ENCODE results near the gene SPDYA. TPM values are rescaled to one million over a fixed set of nuclear protein-coding genes. Genes with fewer than 3 reads are reported as not detected.

Gene SPDYA
- total and polyA plus RNA-seq, 2 donors from 2014 or later: 1.6 TPM; not detected in 1

GRCh38 chr2:28833740-28834470, 23.3 kb downstream of the SPDYA start:
- DNase-seq: no peak
- Histone ChIP-seq H3K4me3 (ENCODE audit: low read length in 3 of 3) (no peak overlapping the region), H3K4me1 (ENCODE audit: control insufficient read depth in 2 of 3, insufficient read depth in 2 of 3, low read depth in 1 of 3, low read length in 3 of 3) (no peaks in the 10 kb centered on the region), H3K36me3 (ENCODE audit: control insufficient read depth in 2 of 3, insufficient read depth in 3 of 3, low read length in 3 of 3) (no peaks in the 10 kb centered on the region), H3K9me3 (ENCODE audit: control insufficient read depth in 2 of 3, insufficient read depth in 1 of 3, low read length in 3 of 3) (no peaks in the 10 kb centered on the region), H3K9ac (ENCODE audit: low read length in 3 of 3) (no peak overlapping the region), H3K27ac (ENCODE audit: low read depth in 2 of 2, low read length in 2 of 2) (no peak overlapping the region), H3K27me3 (ENCODE audit: control insufficient read depth, insufficient read depth, low read length) (no peaks in the 10 kb centered on the region)
- peak; percentile 6 for FAIRE-seq
- intact Hi-C loops (cut with DNase I): no loop called here
- no peak for TF ChIP-seq CTCF (IDR thresholded peaks at IDR 0.05; ENCODE audit: borderline replicate concordance, extremely low read depth, insufficient read depth)

- no peak for FAIRE-seq
- Histone ChIP-seq H3K36me3 (ENCODE audit: control insufficient read depth in 2 of 3, insufficient read depth in 3 of 3, low read length in 3 of 3) (no peaks in the 10 kb centered on the region), H3K27ac (ENCODE audit: low read depth in 2 of 2, low read length in 2 of 2) (no peak overlapping the region), H3K27me3 (ENCODE audit: control insufficient read depth, insufficient read depth, low read length) (no peaks in the 10 kb centered on the region), H3K4me3 (ENCODE audit: low read length in 3 of 3) (no peak overlapping the region), H3K9ac (ENCODE audit: low read length in 3 of 3) (no peak overlapping the region), H3K4me1 (ENCODE audit: control insufficient read depth in 2 of 3, insufficient read depth in 2 of 3, low read depth in 1 of 3, low read length in 3 of 3) (no peaks in the 10 kb centered on the region), H3K9me3 (ENCODE audit: control insufficient read depth in 2 of 3, insufficient read depth in 1 of 3, low read length in 3 of 3) (no peaks in the 10 kb centered on the region)
- no peak for TF ChIP-seq CTCF (IDR thresholded peaks at IDR 0.05; ENCODE audit: borderline replicate concordance, extremely low read depth, insufficient read depth)
- intact Hi-C loops (cut with DNase I): no loop called here
- DNase-seq: peak in 1 of 5 donors; percentile 36
Measured at GRCh38 chr2:28835781-28836180, 25.1 kb downstream of the SPDYA start.

GRCh38 chr2:28838971-28839370, 28.3 kb downstream of the SPDYA start:
- Histone ChIP-seq H3K27ac (ENCODE audit: low read depth in 2 of 2, low read length in 2 of 2) (no peak overlapping the region), H3K27me3 (ENCODE audit: control insufficient read depth, insufficient read depth, low read length) (no peaks in the 10 kb centered on the region), H3K36me3 (ENCODE audit: control insufficient read depth in 2 of 3, insufficient read depth in 3 of 3, low read length in 3 of 3) (no peaks in the 10 kb centered on the region), H3K9ac (ENCODE audit: low read length in 3 of 3) (no peak overlapping the region), H3K4me3 (ENCODE audit: low read length in 3 of 3) (no peak overlapping the region), H3K4me1 (ENCODE audit: control insufficient read depth in 2 of 3, insufficient read depth in 2 of 3, low read depth in 1 of 3, low read length in 3 of 3) (no peaks in the 10 kb centered on the region), H3K9me3 (ENCODE audit: control insufficient read depth in 2 of 3, insufficient read depth in 1 of 3, low read length in 3 of 3) (no peaks in the 10 kb centered on the region)
- TF ChIP-seq CTCF (IDR thresholded peaks at IDR 0.05; ENCODE audit: borderline replicate concordance, extremely low read depth, insufficient read depth): no peak
- DNase-seq: no peak
- no peak for FAIRE-seq
- intact Hi-C loops (cut with DNase I): no loop called here
